Stimulated activated CD8-positive, alpha-beta memory T cell treated with anti-CD3 and anti-CD28 coated beads, Interleukin-12 subunit alpha, Interleukin-12 subunit beta, amount 100 ng/mL, for 24 hours (primary cell): ENCODE measurements around the gene MMAA.
"Not testable (repeated sequence)": the region's sequence is repeated elsewhere in the genome, so short reads cannot be mapped to it uniquely, and the experiment has no call there.

Experiments
- DNase-seq: peaks from one replicate; pipeline ENCODE4 v3.0.0-alpha.2; 2020; ENCODE audit errors: extremely low read depth

MMAA gene

DNA sequence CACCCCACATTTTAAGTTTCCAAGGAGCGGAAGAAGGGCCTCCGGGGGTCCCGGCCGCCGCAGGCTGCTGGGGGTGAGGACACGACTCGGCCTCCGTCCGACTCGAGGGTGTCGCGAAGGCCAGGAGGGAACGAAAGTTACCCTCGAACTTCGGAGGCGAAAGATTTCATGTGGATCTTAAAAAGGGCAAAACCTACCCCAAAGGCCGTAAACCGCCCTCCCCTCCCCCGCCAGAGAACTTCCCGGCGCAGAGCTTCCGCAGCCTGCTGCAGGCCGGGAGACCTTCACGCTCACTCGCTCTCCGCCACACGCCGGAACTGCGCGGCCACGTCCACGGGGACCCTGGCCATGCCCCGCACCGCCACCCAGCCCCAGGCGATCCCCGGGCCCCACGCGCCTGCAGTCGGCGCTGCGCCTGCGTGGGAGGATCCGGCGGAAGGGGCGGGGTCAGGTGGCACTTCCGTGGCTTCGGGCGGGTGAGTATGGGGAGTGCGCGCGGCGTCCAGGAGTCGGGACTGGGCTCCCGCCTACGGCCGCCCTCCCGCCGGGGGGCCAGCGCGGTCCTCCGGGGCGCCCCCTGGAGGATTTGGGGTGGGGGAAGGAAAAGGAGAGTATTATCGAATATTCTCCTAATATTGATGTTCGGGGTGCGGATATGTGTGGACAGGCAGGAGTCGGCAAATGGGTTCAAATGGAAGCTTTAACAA is at the start of gene MMAA:
Gene MMAA (plus strand): TSS at position 454 of the 707 bp plus-strand sequence. CDS start 19,755 bp downstream, outside the sequence.
- peak; percentile 92 for DNase-seq

DNA sequence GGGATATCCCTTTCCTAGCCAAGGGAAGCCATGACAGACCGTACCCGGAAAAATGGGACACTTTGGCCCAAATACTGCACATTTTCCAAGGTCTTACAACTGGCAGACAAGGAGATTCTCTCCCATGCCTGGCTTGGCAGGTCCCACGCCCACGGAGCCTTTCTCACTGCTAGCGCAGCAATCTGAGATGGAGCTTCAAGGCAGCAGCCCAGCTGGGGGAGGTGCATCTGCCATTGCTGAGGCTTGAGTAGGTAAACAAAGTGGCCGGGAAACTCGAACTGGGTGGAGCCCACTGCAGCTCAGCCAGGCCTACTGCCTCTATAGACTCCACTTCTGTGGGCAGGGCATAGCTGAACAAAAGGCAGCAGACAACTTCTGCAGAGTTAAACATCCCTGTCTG is 44.6 kb upstream of the MMAA start:
- not testable (repeated sequence) for DNase-seq

DNA sequence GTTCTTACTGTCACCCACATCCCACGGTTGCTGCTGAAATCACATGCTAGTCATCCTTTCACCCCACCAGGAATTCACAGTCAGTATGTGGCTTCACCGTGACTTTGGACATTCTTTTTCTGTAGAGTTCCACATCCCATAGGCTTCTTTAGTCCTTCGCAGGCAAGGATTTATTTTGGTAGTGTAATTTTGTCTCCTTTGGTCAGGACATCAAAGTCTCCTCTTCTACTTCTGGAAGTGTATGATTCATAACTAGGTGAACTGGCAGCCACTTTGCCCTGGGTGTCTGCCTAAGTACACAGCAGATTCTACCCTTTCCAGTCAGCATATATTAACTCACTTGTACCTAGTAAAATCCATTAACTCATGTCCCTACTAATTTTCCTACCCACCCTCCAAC is 38.3 kb upstream of the MMAA start:
- no peak for DNase-seq

DNA sequence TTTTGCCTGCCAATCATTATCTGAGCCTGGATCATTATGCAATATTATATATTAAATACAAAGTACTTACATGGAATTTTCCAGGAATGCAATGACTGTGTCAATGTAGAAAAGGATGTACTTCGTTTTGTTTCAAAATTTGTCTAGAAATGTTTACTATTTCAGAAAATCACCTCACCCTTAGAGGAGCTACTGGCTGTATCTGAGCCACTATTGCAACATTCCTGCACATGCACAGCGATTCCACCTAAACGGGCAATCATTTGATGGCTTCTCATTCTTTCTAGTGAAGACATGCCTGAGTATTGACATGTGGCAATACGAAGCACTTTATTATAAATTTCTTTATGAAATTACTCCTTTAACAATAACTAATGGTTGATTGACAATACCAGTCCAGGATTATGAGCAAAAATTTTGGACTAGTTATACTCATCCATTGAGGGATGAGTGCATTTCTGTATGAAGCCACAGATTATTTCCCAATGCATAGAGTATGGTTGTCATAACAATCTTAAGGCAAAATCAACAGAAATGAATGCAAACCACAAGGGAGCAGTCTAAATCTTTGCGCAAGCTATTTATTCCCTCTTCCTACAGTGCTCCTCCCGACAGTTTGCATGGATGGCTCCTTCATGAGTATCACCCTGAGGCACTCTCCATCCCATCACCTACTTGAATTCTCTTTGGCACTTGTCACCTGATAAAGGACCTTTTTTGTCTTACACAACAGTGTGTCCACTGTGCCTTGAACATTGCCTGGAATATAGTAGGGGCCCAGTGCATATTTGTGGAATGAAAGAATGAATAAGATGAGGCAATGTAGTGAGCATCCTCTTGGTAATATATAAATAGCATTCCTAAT is 35.8 kb upstream of the MMAA start:
- DNase-seq = no peak

DNA sequence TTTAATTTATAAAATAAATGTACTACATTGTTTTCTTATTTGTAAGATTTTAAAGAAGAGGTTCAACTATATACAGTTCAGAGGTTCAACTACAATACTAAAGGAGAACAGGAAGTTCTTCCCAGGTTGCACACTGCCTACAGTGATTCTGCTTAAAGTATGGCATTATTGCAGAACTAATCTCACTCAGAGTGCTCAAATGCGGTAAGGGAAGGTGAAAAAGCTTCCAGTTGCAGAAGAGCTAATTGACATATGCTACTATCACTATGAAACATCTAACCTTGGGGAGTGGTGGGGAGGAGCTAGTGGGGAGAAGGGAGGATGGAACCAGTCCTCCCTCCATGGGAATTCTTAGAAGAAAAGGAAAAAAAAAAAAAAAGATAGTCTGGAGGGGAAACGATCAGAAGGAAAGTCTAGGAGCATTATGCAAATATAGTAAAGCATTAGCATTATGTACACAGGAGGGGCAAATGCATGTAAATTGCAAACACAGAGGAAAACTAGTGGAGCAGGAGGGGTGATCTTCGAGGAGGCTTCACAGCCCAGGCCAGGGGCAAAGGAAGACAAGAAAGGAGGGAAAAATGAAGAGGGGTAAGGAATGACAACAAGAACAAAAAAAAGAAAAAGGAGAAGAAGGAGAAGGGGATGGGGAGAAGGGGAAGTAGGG is 32.0 kb upstream of the MMAA start:
- no peak for DNase-seq

DNA sequence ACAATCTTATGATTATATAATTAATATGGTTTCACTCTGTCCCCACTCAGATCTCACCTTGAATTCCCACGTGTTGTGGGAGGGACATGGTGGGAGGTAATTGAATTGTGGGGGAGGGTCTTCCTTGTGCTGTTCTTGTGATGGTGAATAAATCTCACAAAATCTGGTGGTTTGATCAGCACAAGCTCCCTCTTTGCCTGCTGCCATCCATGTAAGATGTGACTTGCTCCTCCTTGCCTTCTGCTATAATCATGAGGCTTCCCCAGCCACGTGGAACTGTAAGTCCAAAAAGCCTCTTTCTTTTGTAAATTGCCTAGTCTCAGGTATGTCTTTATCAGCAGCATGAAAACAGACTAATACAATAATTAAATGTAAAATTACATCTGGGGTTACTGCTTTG is 29.8 kb upstream of the MMAA start:
- DNase-seq = not testable (repeated sequence)

DNA sequence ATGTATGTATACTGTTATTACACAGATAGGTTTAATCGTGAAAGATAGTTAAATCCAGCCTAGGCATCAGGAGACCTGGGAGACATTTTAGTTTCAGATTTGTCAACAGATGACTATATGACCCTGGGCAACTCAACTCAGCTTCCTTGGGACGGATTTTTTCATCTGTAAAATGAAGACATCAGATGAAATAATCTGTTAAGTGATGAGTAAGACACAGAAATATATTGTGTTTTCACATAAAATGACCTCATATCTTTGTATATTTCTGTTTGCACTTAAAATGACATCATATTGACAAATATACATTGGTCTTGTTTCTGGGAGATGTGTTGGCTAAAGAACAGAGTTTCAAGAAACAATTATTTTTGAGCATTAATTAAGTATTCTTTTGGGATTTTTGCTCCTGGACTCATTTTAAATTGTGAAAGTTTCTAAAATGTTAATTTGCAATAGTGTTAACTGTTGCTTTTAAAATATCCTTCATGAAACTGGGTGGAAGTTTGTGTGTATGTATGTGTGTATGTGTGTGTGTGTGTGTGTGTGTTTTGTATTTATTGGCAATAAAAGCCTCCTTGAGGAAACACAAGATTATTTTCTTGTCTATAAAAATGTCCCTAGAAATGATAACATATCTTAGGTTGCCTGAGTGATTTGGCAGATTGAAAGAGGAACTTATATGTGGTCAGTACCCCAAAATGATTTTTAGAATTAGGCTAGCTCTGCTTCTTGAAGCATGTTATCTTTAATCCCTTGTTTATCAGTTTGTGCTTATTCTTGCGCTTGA is 29.1 kb upstream of the MMAA start:
- no peak for DNase-seq

DNA sequence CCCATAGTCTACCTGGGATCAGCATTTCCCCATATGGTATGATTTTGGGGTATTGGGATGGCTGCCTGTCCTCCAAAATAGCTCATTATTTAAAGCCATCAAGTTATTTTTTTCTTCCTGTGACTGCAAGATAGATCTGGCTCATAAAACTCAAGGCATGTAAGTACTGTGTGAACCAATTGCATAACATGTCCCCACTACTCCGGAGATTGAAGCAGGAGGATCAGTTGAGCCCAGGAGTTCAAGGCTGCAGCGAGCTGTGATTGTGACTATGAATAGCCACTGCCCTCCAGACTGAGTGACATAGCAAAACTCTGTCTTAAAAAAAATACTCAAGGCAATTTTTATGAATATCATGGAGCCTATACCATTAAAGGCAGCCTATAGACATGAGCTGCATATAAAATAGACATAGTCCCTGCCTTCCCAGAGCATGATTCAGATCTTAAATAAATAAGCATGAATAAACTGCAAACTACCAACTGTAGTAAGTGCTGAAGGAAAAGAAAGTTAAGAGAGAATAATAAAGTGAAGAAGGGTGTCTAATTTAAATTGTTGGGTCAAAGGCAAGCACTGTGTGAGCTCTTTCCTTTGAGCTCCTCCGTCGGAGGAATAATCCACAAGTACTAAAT is 16.9 kb upstream of the MMAA start:
- no peak for DNase-seq

DNA sequence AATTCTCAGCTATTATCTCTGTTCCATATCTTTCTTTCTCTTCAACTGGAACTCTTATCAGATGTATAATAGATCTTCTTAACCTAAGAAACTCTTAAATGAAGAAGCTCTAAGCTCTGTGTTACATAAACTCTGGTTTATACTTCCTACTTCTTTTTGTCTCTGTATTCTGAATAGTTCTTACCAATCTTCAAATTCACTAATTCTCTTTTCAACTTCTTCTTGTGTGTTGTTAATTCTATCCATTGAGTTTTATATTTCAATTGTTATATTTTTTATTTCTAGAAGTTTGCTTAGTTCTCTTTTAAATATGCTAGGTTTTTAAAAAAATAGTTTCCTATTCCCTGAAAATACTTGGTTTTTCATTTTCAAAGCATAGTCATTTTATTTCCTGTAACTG is 13.2 kb upstream of the MMAA start:
- DNase-seq = no peak

- no peak for DNase-seq
These were observed 9.4 kb upstream of the MMAA start for GRCh38 chr4:145609481-145610427.

GRCh38 chr4:145613566-145614232 is 5.5 kb upstream of the MMAA start:
- DNase-seq = no peak

DNA sequence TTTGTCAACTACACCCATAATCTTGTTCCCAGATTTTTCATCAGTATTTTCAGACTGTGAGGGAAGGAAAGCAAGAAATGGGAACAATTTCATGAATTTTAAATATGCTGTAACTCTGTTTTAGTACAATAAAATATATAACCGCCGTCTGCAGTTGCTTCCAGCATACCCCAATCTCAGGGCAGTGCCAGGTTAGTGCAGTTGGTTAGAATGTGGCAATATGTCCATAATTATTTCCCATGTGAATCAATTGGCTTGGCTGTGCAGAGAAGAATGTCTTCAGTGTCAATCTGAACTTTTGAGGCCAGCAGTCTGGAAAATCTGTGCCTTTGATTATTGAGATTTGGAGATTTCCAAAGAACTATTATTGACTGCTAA is 5.0 kb upstream of the MMAA start:
- no peak for DNase-seq

DNA sequence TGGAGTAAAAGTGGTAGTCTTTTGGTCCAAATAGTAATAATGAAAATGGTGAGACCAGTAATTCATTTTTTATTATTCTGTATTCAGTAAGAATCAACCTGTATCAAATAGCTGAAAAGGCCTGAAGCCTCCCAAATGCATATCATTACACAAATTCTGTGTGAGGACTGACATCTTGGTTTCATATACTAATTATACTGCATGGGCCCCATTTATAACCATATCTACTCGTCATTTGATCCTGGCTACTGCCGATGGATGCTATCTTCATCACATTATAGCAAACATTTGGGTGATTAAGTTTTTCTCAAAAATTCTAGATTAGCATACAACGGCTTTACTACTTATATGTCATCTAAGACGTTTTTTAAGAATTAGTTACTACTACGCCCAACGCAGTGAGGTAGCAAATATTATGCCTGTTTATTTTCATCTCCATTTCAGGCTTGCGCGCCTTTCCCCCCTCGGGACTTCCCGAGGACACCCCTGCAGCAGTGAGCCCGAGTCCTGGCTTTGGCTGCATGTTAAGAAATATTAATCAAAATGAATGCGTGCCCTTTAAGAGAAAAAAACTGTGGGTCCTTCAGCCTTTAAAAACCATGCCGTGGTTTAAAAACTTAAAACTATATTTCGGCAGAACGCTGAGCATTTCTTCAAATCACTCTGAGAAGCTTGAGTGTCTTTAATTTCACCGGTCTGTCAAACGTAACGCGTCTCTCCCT is 814 bp upstream of the MMAA start:
- DNase-seq = no peak

DNA sequence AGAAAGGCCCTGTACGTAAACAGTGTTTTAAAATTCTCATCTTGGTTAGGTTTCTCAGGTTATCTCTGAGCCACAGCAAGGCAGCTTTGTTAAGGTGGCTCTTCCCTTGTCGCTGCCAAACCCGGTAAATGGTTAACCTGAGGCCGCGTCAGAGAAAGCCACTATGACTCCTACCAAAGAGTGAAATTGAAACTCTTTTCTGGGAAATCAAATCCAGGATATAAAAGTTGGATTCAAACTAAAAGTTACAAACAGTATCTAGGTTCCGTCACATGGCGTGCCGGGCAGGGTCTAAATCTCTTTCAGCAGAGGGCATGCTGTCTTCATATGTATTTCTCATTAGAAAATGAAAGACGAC is 433 bp downstream of the MMAA start:
- DNase-seq = peak; percentile 24

- DNase-seq = not testable (repeated sequence)
These were observed 2.9 kb downstream of the MMAA start for GRCh38 chr4:145622067-145622466.

- DNase-seq = no peak
These were observed 4.6 kb downstream of the MMAA start for GRCh38 chr4:145623831-145624230.

GRCh38 chr4:145625677-145626622 is 6.8 kb downstream of the MMAA start:
- DNase-seq = no peak

- DNase-seq = no peak
These were observed 7.4 kb downstream of the MMAA start for GRCh38 chr4:145626623-145626982.
